Gastrocnemius medialis (tissue), 4 donors: ENCODE results near the gene RING1.

Source experiments
- CTCF ChIP-seq, 5 experiments: fragments of 450-650 bp in 3 of 5; fragments of 200-600 bp in 2 of 5; sonication (generic) in 2 of 5; IDR thresholded peaks in 4 of 5; conservative IDR thresholded peaks in 1 of 5; 1 replicate in 4 of 5; 2 replicates in 1 of 5; pipeline ENCODE4 v1.5.1; 2016 to 2019; ENCODE audit warnings: antibody characterized with exemption in 5 of 5, mild to moderate bottlenecking in 3 of 5, moderate library complexity in 3 of 5
- POLR2A ChIP-seq, 2 donors: fragments of 450-650 bp; IDR thresholded peaks; one replicate each; pipeline ENCODE4 v1.6.1; 2017; ENCODE audit warnings: antibody characterized with exemption in 2 of 2, mild to moderate bottlenecking in 2 of 2, moderate library complexity in 2 of 2

- no peak for TF ChIP-seq CTCF (IDR thresholded peaks at IDR 0.05 in 4 of 5, conservative IDR thresholded peaks at IDR 0.05 in 1 of 5)
- TF ChIP-seq POLR2A (IDR thresholded peaks at IDR 0.05) = no peak
These were observed 36.2 kb upstream of the RING1 start for GRCh38 chr6:33171880-33172687.
